OCI-LY1 (cell line): ENCODE measurements around the gene LEFTY1.
A peak's percentile ranks its signal among the peaks of the same experiment; 100 is the strongest.

Source experiments
- H2AFZ ChIP-seq: fragments of 200-600 bp; sonication (generic), shearing (Covaris generic); 2 replicates; pipeline ENCODE4 v1.6.0; 2014; ENCODE audit warnings: antibody characterized with exemption, mild to moderate bottlenecking, low read length
- H3F3A ChIP-seq: fragments of 200-600 bp; sonication (generic), shearing (Covaris generic); 2 replicates; pipeline ENCODE4 v1.6.0; 2014; ENCODE audit warnings: mild to moderate bottlenecking, antibody characterized with exemption, low read length, moderate library complexity; ENCODE audit not compliant: insufficient read depth
- H3K27ac ChIP-seq: fragments of 200-600 bp; sonication (generic); 2 replicates; pipeline ENCODE4 v1.5.1; 2014; ENCODE audit warnings: low read length, mixed run types, mild to moderate bottlenecking, low read depth; ENCODE audit not compliant: poor library complexity, severe bottlenecking
- H3K27me3 ChIP-seq: fragments of 200-600 bp; sonication (generic); 2 replicates; pipeline ENCODE4 v1.6.0; 2014; ENCODE audit warnings: antibody characterized with exemption, mild to moderate bottlenecking, low read length, moderate library complexity; ENCODE audit not compliant: insufficient read depth
- H3K36me3 ChIP-seq: fragments of 200-600 bp; sonication (generic); 2 replicates; pipeline ENCODE4 v1.6.1; 2014; ENCODE audit warnings: mild to moderate bottlenecking, antibody characterized with exemption, low read length, moderate library complexity, mixed read lengths; ENCODE audit not compliant: insufficient read depth
- H3K4me1 ChIP-seq: fragments of 200-600 bp; sonication (generic); 2 replicates; pipeline ENCODE4 v1.5.1; 2014; ENCODE audit warnings: mild to moderate bottlenecking, low read length, moderate library complexity; ENCODE audit not compliant: insufficient read depth, severe bottlenecking
- H3K4me2 ChIP-seq: fragments of 200-600 bp; sonication (generic), shearing (Covaris generic); 2 replicates; pipeline ENCODE4 v1.6.1; 2014; ENCODE audit warnings: low read length
- H3K4me3 ChIP-seq: fragments of 200-600 bp; sonication (generic); 2 replicates; pipeline ENCODE4 v1.5.1; 2014; ENCODE audit warnings: low read length, low read depth, mild to moderate bottlenecking, mixed read lengths; ENCODE audit not compliant: poor library complexity, severe bottlenecking
- H3K79me2 ChIP-seq: fragments of 200-600 bp; shearing (Covaris generic); 2 replicates; pipeline ENCODE4 v1.6.1; 2016; ENCODE audit warnings: mixed run types, low read length, mixed read lengths; ENCODE audit not compliant: insufficient read depth
- H3K9ac ChIP-seq: fragments of 200-600 bp; sonication (generic), shearing (Covaris generic); 2 replicates; pipeline ENCODE4 v1.6.1; 2014; ENCODE audit warnings: mild to moderate bottlenecking, low read length, mixed read lengths
- H3K9me2 ChIP-seq: fragments of 200-600 bp; sonication (generic), shearing (Covaris generic); 2 replicates; pipeline ENCODE4 v1.6.1; 2014; ENCODE audit warnings: low read depth, mild to moderate bottlenecking, low read length, mixed read lengths
- H3K9me3 ChIP-seq: fragments of 200-600 bp; shearing (Covaris generic); 2 replicates; pipeline ENCODE4 v1.6.1; 2014; ENCODE audit warnings: low read length, mixed read lengths
- H4K20me1 ChIP-seq: fragments of 200-600 bp; sonication (generic), shearing (Covaris generic); 2 replicates; pipeline ENCODE4 v1.6.0; 2016; ENCODE audit warnings: mild to moderate bottlenecking, low read length; ENCODE audit not compliant: insufficient read depth
- EZH2 ChIP-seq: fragments of 200-600 bp; sonication (generic), shearing (Covaris generic); IDR thresholded peaks from 2 replicates; pipeline ENCODE4 v1.8.0; 2017; ENCODE audit warnings: borderline replicate concordance, mixed run types, mild to moderate bottlenecking, antibody characterized with exemption, low read length, moderate library complexity, mixed read lengths
- TF ChIP-seq, protein P1 (sequence below): fragments of 200-600 bp; sonication (generic), shearing (Covaris generic); IDR thresholded peaks from 2 replicates; pipeline ENCODE4 v1.5.1; 2017; ENCODE audit warnings: mild to moderate bottlenecking, antibody characterized with exemption, low read length, moderate library complexity, mixed read lengths

Gene LEFTY1

DNA sequence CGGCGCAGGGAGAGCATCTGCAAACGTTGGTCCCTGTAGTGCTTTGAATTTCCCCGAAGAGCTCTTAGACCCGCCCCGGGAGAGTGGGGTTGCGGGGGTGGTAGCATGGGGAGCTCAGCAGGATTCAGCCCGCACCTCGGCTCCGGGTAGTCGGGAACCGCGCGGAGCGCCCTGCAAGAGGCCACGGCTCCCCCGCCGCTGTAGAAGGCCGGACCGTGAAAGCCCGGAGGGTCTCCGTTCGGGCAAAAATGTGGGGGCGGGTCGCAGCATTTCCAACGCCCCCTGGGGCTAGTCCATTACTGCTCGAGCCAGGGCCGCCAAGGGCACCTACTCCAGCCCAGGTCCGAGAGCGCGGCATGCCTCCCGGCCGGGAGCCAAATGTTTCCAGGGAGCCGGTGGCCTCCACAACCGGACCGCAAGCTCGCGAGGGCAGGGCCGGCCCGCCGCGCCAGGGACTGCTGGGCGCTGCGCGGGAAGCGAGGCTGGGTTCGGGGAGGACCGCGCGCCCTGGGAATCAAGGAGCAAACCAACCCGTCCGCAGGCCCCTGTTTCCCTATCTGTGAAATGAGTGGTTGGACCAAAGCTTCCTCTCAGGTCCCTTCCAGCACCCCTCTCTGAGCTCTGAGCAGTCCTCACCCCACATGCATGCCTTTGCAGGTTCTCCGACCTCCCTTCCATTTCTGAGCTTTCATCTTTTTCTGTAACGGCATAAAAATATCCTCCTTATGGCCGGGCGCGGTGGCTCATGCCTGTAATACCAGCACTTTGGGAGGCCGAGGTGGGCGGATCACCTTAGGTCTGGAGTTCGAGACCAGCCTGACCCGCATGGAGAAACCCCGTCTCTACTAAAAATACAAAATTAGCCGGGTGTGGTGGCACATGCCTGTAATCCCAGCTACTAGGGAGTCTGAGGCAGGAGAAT, 6.0 kb downstream of the LEFTY1 start:
- Histone ChIP-seq H3K4me1 (peaks cover 31% of the 10 kb centered on the region), H3K36me3 (no peaks in the 10 kb centered on the region), H3K4me2 (peak overlapping the region; percentile 77), H3K27ac (no peak overlapping the region), H3K79me2 (no peaks in the 10 kb centered on the region), H4K20me1 (no peaks in the 10 kb centered on the region), H3K9me2 (no peaks in the 10 kb centered on the region), H2AFZ (peak overlapping the region; percentile 53; the same call in 1 of the 2 replicates), H3K9me3 (no peaks in the 10 kb centered on the region), H3K27me3 (no peaks in the 10 kb centered on the region; the same call in 1 of the 2 replicates), H3K9ac (peak overlapping the region; percentile 86), H3F3A (no peaks in the 10 kb centered on the region), H3K4me3 (peak overlapping the region; percentile 95)
- TF ChIP-seq EZH2, result no peak
- TF ChIP-seq, protein P1, sequence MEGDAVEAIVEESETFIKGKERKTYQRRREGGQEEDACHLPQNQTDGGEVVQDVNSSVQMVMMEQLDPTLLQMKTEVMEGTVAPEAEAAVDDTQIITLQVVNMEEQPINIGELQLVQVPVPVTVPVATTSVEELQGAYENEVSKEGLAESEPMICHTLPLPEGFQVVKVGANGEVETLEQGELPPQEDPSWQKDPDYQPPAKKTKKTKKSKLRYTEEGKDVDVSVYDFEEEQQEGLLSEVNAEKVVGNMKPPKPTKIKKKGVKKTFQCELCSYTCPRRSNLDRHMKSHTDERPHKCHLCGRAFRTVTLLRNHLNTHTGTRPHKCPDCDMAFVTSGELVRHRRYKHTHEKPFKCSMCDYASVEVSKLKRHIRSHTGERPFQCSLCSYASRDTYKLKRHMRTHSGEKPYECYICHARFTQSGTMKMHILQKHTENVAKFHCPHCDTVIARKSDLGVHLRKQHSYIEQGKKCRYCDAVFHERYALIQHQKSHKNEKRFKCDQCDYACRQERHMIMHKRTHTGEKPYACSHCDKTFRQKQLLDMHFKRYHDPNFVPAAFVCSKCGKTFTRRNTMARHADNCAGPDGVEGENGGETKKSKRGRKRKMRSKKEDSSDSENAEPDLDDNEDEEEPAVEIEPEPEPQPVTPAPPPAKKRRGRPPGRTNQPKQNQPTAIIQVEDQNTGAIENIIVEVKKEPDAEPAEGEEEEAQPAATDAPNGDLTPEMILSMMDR, result 0 out of 2 replicates have a peak, but pooled peaks have one; percentile 2

DNA sequence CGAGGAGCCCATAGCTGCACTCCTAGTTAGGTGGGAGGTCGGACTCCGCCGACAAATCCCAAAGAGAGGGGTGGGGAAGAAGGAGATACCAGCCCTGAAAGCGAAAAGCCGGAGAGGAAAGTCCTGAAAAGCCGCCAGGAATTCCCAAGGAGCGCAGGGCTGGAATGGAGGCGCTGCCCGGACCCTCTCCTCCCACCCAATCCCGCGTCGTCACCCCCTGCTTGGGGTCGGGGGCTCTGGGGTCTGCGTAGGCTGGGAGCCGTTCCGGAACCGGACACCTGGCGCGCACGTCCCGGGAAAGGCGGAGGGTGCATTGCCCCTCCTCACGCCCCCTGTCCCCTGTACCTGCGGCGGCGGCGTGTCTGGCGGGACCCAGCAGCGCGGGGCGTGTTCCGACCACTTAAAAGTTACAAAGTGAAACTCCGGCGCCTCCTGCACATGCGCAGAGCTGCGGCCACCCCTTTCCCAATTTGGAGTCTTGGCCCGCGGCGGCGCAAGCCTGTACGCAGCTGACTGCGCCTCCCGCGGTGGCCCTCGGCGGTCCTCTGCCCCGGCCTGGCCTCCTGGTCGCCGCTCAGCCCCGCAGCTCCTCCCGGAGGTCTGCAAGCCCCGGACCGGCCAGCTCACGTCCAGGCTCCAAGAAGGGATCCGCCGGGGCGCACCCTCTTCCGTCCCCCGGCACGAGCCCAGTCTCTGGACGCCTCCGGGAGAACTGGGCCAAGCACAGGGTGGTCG, 6.8 kb downstream of the LEFTY1 start, which contains the start of gene TMEM63A:
Gene TMEM63A, minus strand, starts transcription at position 422 of the 735 bp plus-strand sequence. CDS start 4,800 bp downstream, outside the sequence.
- Histone ChIP-seq H3K4me2 (peak within 1 kb of the TSS; percentile 77), H3K9ac (peak within 1 kb of the TSS; percentile 86), H3K27me3 (no peaks in the 10 kb centered on the region; the same call in 1 of the 2 replicates), H3K36me3 (no peaks in the 10 kb centered on the region), H3K9me2 (no peaks in the 10 kb centered on the region), H2AFZ (peak within 1 kb of the TSS; percentile 53; the same call in 1 of the 2 replicates), H4K20me1 (no peaks in the 10 kb centered on the region), H3K4me3 (peak within 1 kb of the TSS; percentile 95), H3K9me3 (no peaks in the 10 kb centered on the region), H3K79me2 (no peaks in the 10 kb centered on the region), H3K27ac (peak within 1 kb of the TSS; percentile 18), H3K4me1 (peaks cover 31% of the 10 kb centered on the region), H3F3A (no peaks in the 10 kb centered on the region)
- TF ChIP-seq EZH2, result no peak
- TF ChIP-seq, protein P1, result peak; percentile 17; the same call in 1 of the 2 replicates

DNA sequence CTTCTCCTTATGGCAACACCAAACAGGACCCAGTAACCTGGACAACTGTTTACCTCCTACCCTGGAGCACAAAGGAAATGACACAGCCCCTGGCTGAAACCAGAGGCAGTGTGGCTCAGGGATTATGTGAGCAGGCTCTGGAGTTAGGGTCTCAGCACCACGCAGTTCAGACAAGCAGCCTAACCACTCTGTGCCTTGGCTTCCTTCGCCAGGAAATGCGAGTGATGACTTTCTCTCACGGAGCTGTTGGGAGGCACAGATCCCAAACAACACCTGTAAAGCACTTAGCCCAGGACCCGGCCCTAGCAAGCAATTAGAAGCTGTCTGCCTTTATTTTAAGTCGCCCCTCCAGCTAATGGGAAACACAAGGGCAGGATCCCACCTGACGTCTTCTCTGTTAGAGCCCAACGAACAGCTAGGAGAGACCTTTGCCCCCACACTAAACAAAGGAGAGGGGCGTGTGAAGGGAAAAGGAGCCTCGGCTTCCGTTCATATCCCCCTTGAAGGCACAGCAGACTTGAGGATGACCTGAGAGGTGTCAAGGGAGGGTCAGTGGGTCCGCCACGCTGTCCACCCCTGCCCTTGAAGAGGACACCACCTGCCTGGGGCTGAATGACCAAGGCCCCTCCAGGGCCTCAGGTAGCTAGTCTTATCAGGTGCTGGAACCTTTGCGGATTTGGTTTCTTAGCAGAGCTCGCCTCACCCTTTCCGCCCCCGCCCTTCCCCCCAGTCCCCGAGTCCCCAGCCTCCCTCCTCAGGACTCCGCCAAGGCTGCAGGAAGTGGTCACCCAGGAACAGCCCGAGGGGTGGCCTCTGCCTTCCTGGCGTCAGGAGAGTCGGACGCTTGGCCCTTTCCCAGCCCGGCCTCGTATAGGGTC, 7.6 kb downstream of the LEFTY1 start:
- Histone ChIP-seq H3K4me1 (peaks cover 31% of the 10 kb centered on the region), H2AFZ (no peak overlapping the region), H3K79me2 (no peaks in the 10 kb centered on the region), H3F3A (no peaks in the 10 kb centered on the region), H3K36me3 (no peaks in the 10 kb centered on the region), H3K4me3 (peak overlapping the region; percentile 95), H3K9me3 (no peaks in the 10 kb centered on the region), H3K27me3 (no peaks in the 10 kb centered on the region), H3K9me2 (no peaks in the 10 kb centered on the region), H3K27ac (peak overlapping the region; percentile 18), H3K4me2 (peak overlapping the region; percentile 77), H3K9ac (peak overlapping the region; percentile 86), H4K20me1 (no peaks in the 10 kb centered on the region)
- TF ChIP-seq, protein P1, result no peak
- TF ChIP-seq EZH2, result no peak
